B cell (primary cell): ENCODE data around the gene TOP1. TPM values are rescaled to one million over a fixed set of nuclear protein-coding genes. Genes with fewer than 3 reads are reported as not detected.

Experiments
- ATAC-seq: fragments of 200-7000 bp; cut with Tn5 transposase; one replicate; pipeline ENCODE4 v1.10.0; 2021; ENCODE audit warnings: low read depth, mild to moderate bottlenecking, moderate number of reproducible peaks, moderate library complexity
- CTCF ChIA-PET: fragments of 350-600 bp; sonication (Branson Sonifier 250); formaldehyde crosslinking; loops from one replicate; lab custom pipeline; 2021; ENCODE audit warnings: antibody characterized with exemption, inconsistent platforms; lab: Charles Lee
- POLR2A ChIA-PET: fragments of 350-600 bp; sonication (Branson Sonifier 250); formaldehyde crosslinking; loops from one replicate; lab custom pipeline; 2021; ENCODE audit warnings: antibody characterized with exemption; lab: Charles Lee
- DNase-seq: peaks from one replicate; pipeline ENCODE4 v3.0.0; 2013
- H2AFZ ChIP-seq: 2 replicates; pipeline ENCODE4 v1.6.1; 2012; ENCODE audit warnings: mild to moderate bottlenecking, low read depth, low read length; ENCODE audit not compliant: insufficient read depth, poor library complexity, severe bottlenecking
- H3K27ac ChIP-seq, 2 donors: 1 replicate in 1 of 2; 2 replicates in 1 of 2; pipeline ENCODE4 v1.5.1; 2012 to 2013; ENCODE audit warnings: low read length in 2 of 2, mild to moderate bottlenecking in 2 of 2, moderate library complexity in 1 of 2
- H3K27me3 ChIP-seq, 4 experiments: fragments of 200-600 bp in 1 of 4; sonication (generic) in 1 of 4; replicated peaks in 1 of 4; 1 replicate in 2 of 4; 2 replicates in 2 of 4; pipeline versions ENCODE4 v1.6.1 to v1.7.0; 2013 to 2016; ENCODE audit warnings: low read length in 3 of 4, mild to moderate bottlenecking in 2 of 4, mixed read lengths in 1 of 4, moderate library complexity in 1 of 4; ENCODE audit not compliant: insufficient read depth in 4 of 4, control insufficient read depth in 3 of 4; ENCODE audit errors: control extremely low read depth in 1 of 4
- H3K36me3 ChIP-seq, 2 experiments: replicated peaks in 1 of 2; 1 replicate in 1 of 2; 2 replicates in 1 of 2; pipeline versions ENCODE4 v1.6.1 to v1.7.1; 2013; ENCODE audit warnings: low read length in 1 of 2; ENCODE audit not compliant: insufficient read depth in 2 of 2, control insufficient read depth in 1 of 2; ENCODE audit errors: control extremely low read depth in 1 of 2, extremely low read depth in 1 of 2
- H3K4me1 ChIP-seq, 2 donors: fragments of 200-600 bp in 1 of 2; sonication (generic) in 1 of 2; 1 replicate in 1 of 2; 2 replicates in 1 of 2; pipeline versions ENCODE4 v1.5.1 to v1.6.1; 2013 to 2017; ENCODE audit warnings: low read length in 2 of 2; ENCODE audit not compliant: control insufficient read depth in 2 of 2, insufficient read depth in 2 of 2
- H3K4me2 ChIP-seq: replicated peaks from 2 replicates; pipeline ENCODE3; 2012; ENCODE audit warnings: mild to moderate bottlenecking, low read depth, low read length; ENCODE audit not compliant: poor library complexity, severe bottlenecking
- H3K4me3 ChIP-seq, 5 experiments: fragments of 200-600 bp in 1 of 5; sonication (generic) in 1 of 5; 1 replicate in 3 of 5; 2 replicates in 2 of 5; pipeline versions ENCODE4 v1.5.1 to v1.7.0; 2011 to 2016; ENCODE audit warnings: low read length in 4 of 5, mild to moderate bottlenecking in 4 of 5, low read depth in 2 of 5, control low read depth in 1 of 5, moderate library complexity in 1 of 5; ENCODE audit not compliant: insufficient read depth in 1 of 5; ENCODE audit errors: control extremely low read depth in 1 of 5, extremely low read depth in 1 of 5
- H3K79me2 ChIP-seq: fragments of 200-600 bp; sonication (generic); one replicate; pipeline ENCODE4 v1.6.0; 2016; ENCODE audit warnings: low read length; ENCODE audit not compliant: control insufficient read depth, insufficient read depth
- H3K9ac ChIP-seq: fragments of 200-600 bp; sonication (generic); 2 replicates; pipeline ENCODE4 v1.6.1; 2017; ENCODE audit warnings: mild to moderate bottlenecking, low read length, moderate library complexity
- H3K9me3 ChIP-seq, 3 donors: one replicate each; pipeline versions ENCODE4 v1.6.1 to v1.7.1; 2013; ENCODE audit warnings: low read length in 2 of 3; ENCODE audit not compliant: control insufficient read depth in 2 of 3, insufficient read depth in 1 of 3; ENCODE audit errors: control extremely low read depth in 1 of 3
- H4K20me1 ChIP-seq: 2 replicates; pipeline ENCODE4 v1.6.0; 2012; ENCODE audit warnings: mild to moderate bottlenecking, low read length; ENCODE audit not compliant: insufficient read depth, control insufficient read depth, poor library complexity, severe bottlenecking
- H3K27ac Mint-ChIP-seq: one replicate; pipeline ENCODE4 v1.8.0; 2021; ENCODE audit warnings: mixed read lengths
- H3K27me3 Mint-ChIP-seq: one replicate; pipeline ENCODE4 v1.8.0; 2021; ENCODE audit warnings: mixed read lengths
- H3K4me1 Mint-ChIP-seq: one replicate; pipeline ENCODE4 v1.8.0; 2021; ENCODE audit warnings: mixed read lengths
- H3K4me3 Mint-ChIP-seq: one replicate; pipeline ENCODE4 v1.8.0; 2021; ENCODE audit warnings: mixed read lengths
- H3K9me3 Mint-ChIP-seq: one replicate; pipeline ENCODE4 v1.8.0; 2022; ENCODE audit warnings: mixed read lengths; ENCODE audit not compliant: insufficient read depth
- EZH2 ChIP-seq: IDR thresholded peaks from 2 replicates; pipeline ENCODE4 v1.6.1; 2012; ENCODE audit warnings: borderline replicate concordance, low read depth, mild to moderate bottlenecking, moderate library complexity, low read length; ENCODE audit not compliant: insufficient read depth, poor library complexity, severe bottlenecking
- WGBS: methylation state at CpG from one replicate; pipeline ENCODE4 v1.1.5; 2013; ENCODE audit warnings: missing lambda C conversion rate; ENCODE audit not compliant: insufficient coverage; 5-methylcytosine and 5-hydroxymethylcytosine counted together
- intact Hi-C: fragments of 100-400 bp; cut with micrococcal nuclease; formaldehyde crosslinking; loops from one replicate; pipeline ENCODE4 v1.10.0; 2022
- polyA plus RNA-seq: library from polyadenylated mRNA; depleted of rRNA; stranded (reverse); fragments of >200 nt; gene quantifications from 2 replicates; pipeline ENCODE4 v1.2.3, GENCODE V29; 2012
- total RNA-seq, 2 donors: library from RNA; stranded (reverse); fragments of 120-200 nt in 1 of 2; gene quantifications; 1 replicate in 1 of 2; 2 replicates in 1 of 2; pipeline versions ENCODE4 v1.2.3 to v1.2.4, GENCODE V29; 2013 to 2022
- TF ChIP-seq, protein P1 (sequence below): fragments of 200-600 bp; IDR thresholded peaks from one replicate; pipeline ENCODE4 v1.8.0; 2022; ENCODE audit warnings: antibody characterized with exemption, mild to moderate bottlenecking

Gene TOP1
- total and polyA plus RNA-seq, 2 donors (not counting 1 experiment from before 2014, with no cell fraction given) = 5.4 to 44.9 TPM

GRCh38 chr20:41047975-41048305 lies 19.3 kb downstream of the TOP1 start:
- H3K9me3 Mint-ChIP-seq = no peaks in the 10 kb centered on the region
- H3K4me3 Mint-ChIP-seq = peak overlapping the region; percentile 80
- peaks cover 80% of the 10 kb centered on the region for H3K4me1 Mint-ChIP-seq
- H3K27me3 Mint-ChIP-seq = no peaks in the 10 kb centered on the region
- Histone ChIP-seq H3K9ac (peak overlapping the region; percentile 47), H3K27ac (peak overlapping the region; percentile 3 to 14), H4K20me1 (peaks cover 88% of the 10 kb centered on the region), H3K36me3 (peaks cover 0 to 4% of the 10 kb centered on the region in 2 experiments), H3K9me3 (no peaks in the 10 kb centered on the region), H3K27me3 (no peaks in the 10 kb centered on the region), H2AFZ (no peak overlapping the region), H3K79me2 (peaks cover 88% of the 10 kb centered on the region), H3K4me3 (peak overlapping the region in 3 of 5 experiments; percentile 24 to 48 (median 27)), H3K4me1 (peaks cover 56 to 62% of the 10 kb centered on the region in 2 donors), H3K4me2 (peak overlapping the region; percentile 70)
- WGBS = 0% methylated on average over 1 of the region's 1 CpG
- peak overlapping the region; percentile 80 for H3K27ac Mint-ChIP-seq
- DNase-seq (peak; percentile 75), ATAC-seq (peak; percentile 73)
- intact Hi-C loops = loop anchor here (1.0 to 5.0 kb wide), 4 partner anchors 15 to 57 kb away; partner anchors contain the start of gene TOP1
- POLR2A ChIA-PET = interaction anchor here (0.7 to 1.0 kb wide), 2 partner anchors 10 to 57 kb away, joined by 4 to 5 read pairs; no protein-coding TSS in a partner anchor
- CTCF ChIA-PET = interaction anchor here (0.9 to 9.9 kb wide), 7 partner anchors 10 to 85 kb away, joined by 3 to 71 read pairs (median 4); no protein-coding TSS in a partner anchor
- TF ChIP-seq, protein P1, sequence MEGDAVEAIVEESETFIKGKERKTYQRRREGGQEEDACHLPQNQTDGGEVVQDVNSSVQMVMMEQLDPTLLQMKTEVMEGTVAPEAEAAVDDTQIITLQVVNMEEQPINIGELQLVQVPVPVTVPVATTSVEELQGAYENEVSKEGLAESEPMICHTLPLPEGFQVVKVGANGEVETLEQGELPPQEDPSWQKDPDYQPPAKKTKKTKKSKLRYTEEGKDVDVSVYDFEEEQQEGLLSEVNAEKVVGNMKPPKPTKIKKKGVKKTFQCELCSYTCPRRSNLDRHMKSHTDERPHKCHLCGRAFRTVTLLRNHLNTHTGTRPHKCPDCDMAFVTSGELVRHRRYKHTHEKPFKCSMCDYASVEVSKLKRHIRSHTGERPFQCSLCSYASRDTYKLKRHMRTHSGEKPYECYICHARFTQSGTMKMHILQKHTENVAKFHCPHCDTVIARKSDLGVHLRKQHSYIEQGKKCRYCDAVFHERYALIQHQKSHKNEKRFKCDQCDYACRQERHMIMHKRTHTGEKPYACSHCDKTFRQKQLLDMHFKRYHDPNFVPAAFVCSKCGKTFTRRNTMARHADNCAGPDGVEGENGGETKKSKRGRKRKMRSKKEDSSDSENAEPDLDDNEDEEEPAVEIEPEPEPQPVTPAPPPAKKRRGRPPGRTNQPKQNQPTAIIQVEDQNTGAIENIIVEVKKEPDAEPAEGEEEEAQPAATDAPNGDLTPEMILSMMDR = no peak

DNA sequence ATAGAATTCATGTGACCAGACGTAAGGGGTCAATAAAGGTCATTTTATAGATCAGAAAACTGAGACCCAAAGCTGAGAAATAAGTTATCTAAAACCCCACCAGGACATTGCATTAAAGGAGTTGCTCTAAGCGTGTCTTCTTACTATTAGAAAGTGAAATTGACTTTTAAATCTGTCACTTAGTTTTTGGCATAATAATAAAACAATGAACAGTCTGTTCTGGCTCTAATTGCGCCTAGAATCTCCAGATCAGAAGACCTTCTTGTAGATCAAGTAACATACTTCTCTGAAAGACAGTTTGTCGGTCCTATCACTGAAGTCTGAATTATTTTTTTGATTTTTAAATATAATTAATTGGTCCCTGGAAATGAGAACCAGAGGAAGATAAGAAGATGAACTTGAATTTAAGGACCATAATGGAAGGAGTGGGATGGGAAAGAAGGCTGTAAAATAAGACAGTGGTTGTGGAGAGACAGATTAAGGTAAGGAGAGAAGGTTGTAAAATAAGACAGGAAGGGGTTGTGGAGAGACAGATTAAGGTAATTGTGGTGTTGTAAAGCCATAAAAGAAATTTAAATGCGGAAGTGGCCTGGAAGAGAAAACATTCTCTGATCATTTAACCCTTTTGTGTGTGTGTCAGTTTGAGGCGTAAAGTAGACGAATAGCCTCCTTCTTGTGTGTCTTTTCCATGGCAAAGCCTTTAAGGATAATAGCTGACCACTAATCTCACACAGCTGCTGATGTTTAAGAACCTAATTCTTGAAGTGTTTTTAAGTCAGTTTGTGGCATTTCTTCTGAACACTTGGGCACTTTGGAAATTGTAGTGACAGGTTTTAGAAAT lies 20.1 kb downstream of the TOP1 start:
- peaks cover 79% of the 10 kb centered on the region for H3K4me1 Mint-ChIP-seq
- peaks cover under 1% of the 10 kb centered on the region for H3K9me3 Mint-ChIP-seq
- Histone ChIP-seq H4K20me1 (peaks cover 87% of the 10 kb centered on the region), H3K79me2 (peaks cover 88% of the 10 kb centered on the region), H2AFZ (no peak overlapping the region), H3K4me1 (peaks cover 56 to 61% of the 10 kb centered on the region in 2 donors), H3K4me2 (peak overlapping the region; percentile 70), H3K9me3 (no peaks in the 10 kb centered on the region), H3K4me3 (peak overlapping the region in 3 of 5 experiments; percentile 24 to 48 (median 27)), H3K27ac (peak overlapping the region; percentile 3 to 14), H3K27me3 (no peaks in the 10 kb centered on the region), H3K9ac (peak overlapping the region; percentile 47), H3K36me3 (peaks cover 0 to under 1% of the 10 kb centered on the region in 2 experiments)
- intact Hi-C loops = loop anchor here (1.0 to 5.0 kb wide), 4 partner anchors 14 to 57 kb away; partner anchors contain the start of gene TOP1
- ATAC-seq (peak; percentile 14), DNase-seq (peak; percentile 27)
- ChIA-PET POLR2A (interaction anchor here (1.0 kb wide), 1 partner anchor 57 kb away, joined by 4 read pairs; no protein-coding TSS in a partner anchor), CTCF (interaction anchor here (0.8 to 9.9 kb wide), 7 partner anchors 9 to 85 kb away, joined by 3 to 71 read pairs (median 4); no protein-coding TSS in a partner anchor)
- H3K27ac Mint-ChIP-seq = peak overlapping the region; percentile 67
- peak overlapping the region; percentile 80 for H3K4me3 Mint-ChIP-seq
- H3K27me3 Mint-ChIP-seq = no peaks in the 10 kb centered on the region
- WGBS = no CpG with 5 or more reads among the region's 7 CpGs
- TF ChIP-seq, protein P1 = no peak
- TF ChIP-seq EZH2 = no peak
